Ectodermal cell (in vitro differentiated cells): ENCODE measurements around the gene KPNA3.
"Not testable (repeated sequence)": the region's sequence is repeated elsewhere in the genome, so short reads cannot be mapped to it uniquely, and the experiment has no call there.

Experiments used
- H3K27ac ChIP-seq: 2 replicates; pipeline ENCODE4 v1.7.0; 2013; ENCODE audit warnings: mild to moderate bottlenecking, low read depth, low read length; ENCODE audit not compliant: insufficient read depth, poor library complexity, severe bottlenecking
- H3K27me3 ChIP-seq: 2 replicates; pipeline ENCODE4 v1.7.0; 2013; ENCODE audit warnings: mild to moderate bottlenecking, low read length; ENCODE audit not compliant: insufficient read depth, control insufficient read depth, poor library complexity, severe bottlenecking
- H3K36me3 ChIP-seq: one replicate; pipeline ENCODE4 v1.7.0; 2013; ENCODE audit warnings: low read length; ENCODE audit not compliant: control insufficient read depth, insufficient read depth
- H3K4me1 ChIP-seq: one replicate; pipeline ENCODE4 v1.7.0; 2013; ENCODE audit warnings: low read length; ENCODE audit not compliant: control insufficient read depth, insufficient read depth
- H3K4me3 ChIP-seq: 2 replicates; pipeline ENCODE4 v1.7.0; 2013; ENCODE audit warnings: low read depth, low read length, control low read depth; ENCODE audit not compliant: insufficient read depth
- H3K9me3 ChIP-seq: 2 replicates; pipeline ENCODE4 v1.7.0; 2013; ENCODE audit warnings: mild to moderate bottlenecking, low read length, moderate library complexity; ENCODE audit not compliant: control insufficient read depth
- WGBS, 2 experiments: methylation state at CpG; one replicate each; pipeline ENCODE4 v1.1.7; 2013; ENCODE audit warnings: missing lambda C conversion rate in 2 of 2; 5-methylcytosine and 5-hydroxymethylcytosine counted together

The KPNA3 gene

DNA sequence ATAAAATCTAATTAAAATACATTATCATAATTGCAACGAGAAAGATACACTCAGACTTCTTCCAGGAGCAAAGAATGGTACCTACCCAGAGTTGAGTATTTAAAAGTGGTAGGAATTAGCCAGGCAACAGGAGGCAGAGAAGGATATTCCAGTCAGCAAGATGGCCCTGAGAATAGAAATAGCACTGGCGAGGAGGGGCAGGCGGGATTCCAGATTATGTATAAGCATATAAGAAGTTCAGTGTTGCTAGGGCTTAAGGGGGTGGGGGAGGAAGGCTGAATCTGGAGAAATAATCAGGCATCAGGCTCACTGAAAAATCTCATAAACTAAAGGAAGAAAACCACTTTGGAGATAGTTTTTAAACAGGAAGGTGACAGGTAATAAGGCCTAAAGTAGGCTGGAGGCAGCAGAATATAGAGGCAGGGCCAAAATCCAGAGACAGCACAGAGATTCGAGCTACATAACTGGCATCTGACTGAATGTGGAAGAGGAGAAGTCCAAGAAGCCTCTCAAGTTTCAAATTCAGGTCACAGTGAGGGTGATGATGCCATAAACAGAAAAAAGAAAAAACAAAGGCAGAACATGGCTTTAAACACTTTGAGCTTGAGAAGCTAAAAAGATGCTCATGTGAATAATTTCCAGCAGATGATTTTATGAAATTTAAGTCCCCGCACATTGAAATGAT lies 7.5 kb downstream of the KPNA3 start:
- Histone ChIP-seq H3K27me3 (no peaks in the 10 kb centered on the region), H3K36me3 (no peaks in the 10 kb centered on the region), H3K9me3 (no peaks in the 10 kb centered on the region), H3K4me3 (no peak overlapping the region), H3K27ac (no peak overlapping the region), H3K4me1 (no peaks in the 10 kb centered on the region)
- 93 to 94% methylated on average over 5 of the region's 5 CpGs for WGBS, 2 experiments

DNA sequence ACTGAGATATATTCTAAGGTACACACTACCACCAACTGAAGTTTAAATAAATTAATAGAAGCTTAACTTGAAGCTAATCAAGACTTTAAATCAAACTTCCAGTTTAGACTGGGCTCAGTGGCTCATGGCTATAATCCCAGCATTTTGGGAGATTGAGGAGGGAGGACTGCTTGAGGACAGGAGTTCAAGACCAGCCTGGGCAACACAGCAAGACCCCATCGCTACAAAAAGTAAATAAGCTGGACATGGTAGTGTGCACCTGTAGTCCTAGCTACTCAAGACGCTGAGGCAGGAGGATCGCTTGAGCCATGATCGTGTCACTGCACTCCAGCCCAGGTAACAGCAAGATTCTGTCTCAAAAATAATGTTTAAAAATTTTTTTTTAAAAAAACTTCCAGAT lies 8.6 kb downstream of the KPNA3 start:
- WGBS, 2 experiments: 96 to 98% methylated on average over 4 of the region's 4 CpGs
- no peak overlapping the region for H3K4me3 ChIP-seq
- no peaks in the 10 kb centered on the region for H3K36me3 ChIP-seq
- no peaks in the 10 kb centered on the region for H3K27me3 ChIP-seq
- no peaks in the 10 kb centered on the region for H3K9me3 ChIP-seq
- H3K4me1 ChIP-seq: no peaks in the 10 kb centered on the region
- no peak overlapping the region for H3K27ac ChIP-seq

DNA sequence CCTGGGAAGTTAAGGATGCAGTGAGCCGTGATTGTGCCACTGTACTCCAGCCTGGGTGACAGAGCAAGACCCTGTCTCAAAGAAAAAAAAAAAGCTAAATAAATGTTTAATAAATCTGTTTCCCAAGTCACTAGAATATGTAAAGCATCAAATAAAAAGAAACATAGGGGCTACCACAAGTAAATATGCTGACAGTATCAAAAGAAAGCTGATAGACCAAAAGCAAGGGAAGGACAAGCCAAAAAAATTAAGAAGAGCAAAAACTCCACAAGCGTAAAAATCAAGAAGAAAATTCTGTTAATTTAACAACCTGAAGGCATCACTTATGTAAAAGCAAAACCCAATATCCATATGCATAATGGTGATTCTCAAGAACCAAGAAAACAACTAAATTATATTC lies 9.7 kb downstream of the KPNA3 start:
- no peaks in the 10 kb centered on the region for H3K9me3 ChIP-seq
- H3K27ac ChIP-seq: no peak overlapping the region
- H3K4me3 ChIP-seq: no peak overlapping the region
- H3K27me3 ChIP-seq: no peaks in the 10 kb centered on the region
- 93 to 94% methylated on average over 2 of the region's 2 CpGs for WGBS, 2 experiments
- no peaks in the 10 kb centered on the region for H3K4me1 ChIP-seq
- H3K36me3 ChIP-seq: no peaks in the 10 kb centered on the region

DNA sequence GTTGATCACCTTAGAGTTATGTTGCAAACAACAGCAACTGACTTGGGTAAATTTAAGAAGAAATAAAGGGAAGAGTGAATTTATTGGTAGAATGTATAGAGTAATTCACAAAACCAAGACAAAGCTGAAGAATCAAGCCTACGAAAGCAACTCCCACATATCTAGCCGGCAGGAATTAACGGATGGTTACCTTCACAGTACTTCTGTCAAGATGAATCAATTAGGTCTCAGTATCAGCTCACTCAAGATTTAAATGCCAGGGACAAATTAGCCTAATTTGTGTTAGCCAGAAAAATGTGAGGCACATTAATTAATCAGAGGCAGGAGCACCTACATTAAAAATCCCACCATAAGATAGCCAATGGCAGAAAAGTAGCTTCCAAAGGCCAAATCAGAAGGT lies 10.7 kb downstream of the KPNA3 start:
- Histone ChIP-seq H3K9me3 (no peaks in the 10 kb centered on the region), H3K27ac (no peak overlapping the region), H3K27me3 (no peaks in the 10 kb centered on the region), H3K4me1 (no peaks in the 10 kb centered on the region), H3K4me3 (no peak overlapping the region), H3K36me3 (no peaks in the 10 kb centered on the region)
- WGBS, 2 experiments: 94% methylated on average over 3 of the region's 3 CpGs

DNA sequence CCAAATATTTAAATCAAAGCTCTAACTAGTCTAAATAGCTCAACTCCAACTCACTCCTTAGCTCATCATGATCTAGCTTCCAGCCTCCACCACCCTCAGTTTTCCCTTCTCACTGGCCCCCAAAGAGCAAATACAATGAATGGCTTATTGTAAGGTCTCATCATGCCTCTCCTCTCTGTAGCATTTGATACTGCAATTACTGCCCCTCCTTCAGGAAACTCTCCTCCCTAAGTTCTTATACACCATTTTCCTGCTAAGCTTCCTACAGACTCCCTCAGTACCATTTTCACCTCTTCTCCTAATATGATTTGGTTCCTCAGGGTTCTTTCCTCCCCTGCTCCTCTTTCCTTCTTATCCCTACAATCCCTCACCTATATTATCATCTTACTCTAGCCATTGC lies 12.8 kb downstream of the KPNA3 start:
- no peak overlapping the region for H3K27ac ChIP-seq
- no peaks in the 10 kb centered on the region for H3K27me3 ChIP-seq
- H3K4me3 ChIP-seq: no peak overlapping the region
- H3K36me3 ChIP-seq: no peaks in the 10 kb centered on the region
- no peaks in the 10 kb centered on the region for H3K4me1 ChIP-seq
- H3K9me3 ChIP-seq: no peaks in the 10 kb centered on the region

DNA sequence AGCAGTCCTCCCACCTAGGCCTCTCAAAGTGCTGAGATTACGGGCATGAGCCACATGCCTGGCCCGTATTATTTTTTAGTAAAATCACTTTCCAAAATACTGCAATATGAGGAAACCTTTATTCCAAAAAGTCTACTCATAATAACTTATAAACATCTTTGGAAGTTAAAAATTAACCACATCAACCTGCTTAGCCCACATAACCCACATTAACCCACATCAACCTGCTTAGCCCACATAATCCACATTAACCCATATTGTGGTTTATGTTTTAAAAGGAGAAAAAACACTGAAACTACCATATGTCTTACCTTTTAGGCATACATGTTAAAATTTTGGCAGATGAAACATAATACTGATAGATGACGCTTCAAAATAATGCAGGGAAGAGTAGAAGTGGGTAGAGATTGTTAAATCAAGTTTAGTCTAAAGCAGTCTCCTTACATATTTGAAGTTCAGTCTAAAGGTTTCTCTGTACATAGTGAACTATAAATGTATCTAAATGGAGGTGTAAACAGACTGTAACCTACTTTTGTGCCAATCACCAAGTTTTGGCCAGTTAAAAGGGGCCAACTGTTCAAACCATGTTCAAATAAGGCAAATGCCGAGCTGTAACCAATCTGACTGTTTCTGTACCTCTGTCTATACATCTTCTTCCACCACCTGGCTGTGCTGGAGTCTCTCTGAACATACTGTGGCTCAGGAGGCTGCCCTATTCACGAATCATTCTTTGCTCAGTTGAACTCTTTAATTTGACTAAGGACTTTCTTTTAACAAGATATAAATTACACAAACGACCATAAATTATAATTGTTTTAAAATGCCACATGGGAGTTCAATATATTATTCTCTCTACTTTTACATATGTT lies 14.5 kb downstream of the KPNA3 start:
- Histone ChIP-seq H3K4me1 (no peaks in the 10 kb centered on the region), H3K27ac (no peak overlapping the region), H3K36me3 (no peaks in the 10 kb centered on the region), H3K4me3 (no peak overlapping the region), H3K27me3 (no peaks in the 10 kb centered on the region), H3K9me3 (no peaks in the 10 kb centered on the region)
- 93 to 98% methylated on average over 5 of the region's 6 CpGs for WGBS, 2 experiments

DNA sequence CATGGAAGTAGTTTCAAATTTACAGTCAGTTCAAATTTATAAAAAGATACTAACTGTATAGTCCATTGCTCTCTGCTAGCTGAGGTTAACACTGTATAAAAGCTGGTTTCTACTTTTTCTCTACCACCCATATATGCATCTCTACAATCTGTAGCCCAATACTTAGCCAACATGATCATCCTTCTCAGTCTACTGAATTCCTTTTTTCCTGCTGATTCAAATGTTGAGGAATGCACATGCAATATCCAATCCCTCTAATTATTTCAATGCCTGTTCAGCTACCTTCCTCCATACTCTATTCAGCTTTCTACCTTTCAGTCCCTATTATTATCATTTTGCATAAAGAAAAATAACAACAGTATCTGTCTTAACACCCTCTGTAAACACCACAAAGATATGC lies 15.6 kb downstream of the KPNA3 start:
- Histone ChIP-seq H3K4me3 (no peak overlapping the region), H3K9me3 (no peaks in the 10 kb centered on the region), H3K27ac (no peak overlapping the region), H3K27me3 (no peaks in the 10 kb centered on the region), H3K36me3 (no peaks in the 10 kb centered on the region), H3K4me1 (no peaks in the 10 kb centered on the region)

DNA sequence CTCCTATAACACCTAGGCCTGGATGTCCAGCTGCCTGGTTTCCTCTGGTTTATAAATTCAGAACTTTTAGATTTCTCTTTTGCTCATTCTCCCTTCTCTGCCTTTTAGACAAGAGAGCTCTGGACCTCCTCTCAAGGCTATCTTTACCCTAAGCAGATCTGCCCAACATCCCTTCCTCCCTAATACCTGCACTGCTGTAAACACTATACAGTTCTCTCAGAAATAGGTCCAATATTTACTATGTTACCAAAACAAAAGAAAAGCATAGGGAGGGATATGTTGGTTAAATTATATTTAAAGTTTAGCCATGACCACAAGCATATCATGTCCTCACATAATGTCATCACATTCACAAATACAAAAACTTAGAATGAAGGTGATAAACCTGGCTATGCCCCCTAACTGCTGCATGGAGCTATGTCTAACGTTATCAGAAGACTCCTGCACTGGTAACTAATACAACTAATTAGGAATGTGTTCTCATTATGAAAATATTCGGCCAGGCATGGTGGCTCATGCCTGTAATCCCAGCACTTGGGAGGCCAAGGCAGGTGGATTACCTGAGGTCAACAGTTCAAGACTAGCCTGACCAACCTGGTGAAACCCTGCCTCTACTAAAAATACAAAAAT lies 18.0 kb downstream of the KPNA3 start:
- 82 to 96% methylated on average over 2 of the region's 2 CpGs for WGBS, 2 experiments
- Histone ChIP-seq H3K9me3 (no peaks in the 10 kb centered on the region), H3K27me3 (no peaks in the 10 kb centered on the region), H3K4me1 (no peaks in the 10 kb centered on the region), H3K36me3 (no peaks in the 10 kb centered on the region), H3K4me3 (no peak overlapping the region), H3K27ac (no peak overlapping the region)

DNA sequence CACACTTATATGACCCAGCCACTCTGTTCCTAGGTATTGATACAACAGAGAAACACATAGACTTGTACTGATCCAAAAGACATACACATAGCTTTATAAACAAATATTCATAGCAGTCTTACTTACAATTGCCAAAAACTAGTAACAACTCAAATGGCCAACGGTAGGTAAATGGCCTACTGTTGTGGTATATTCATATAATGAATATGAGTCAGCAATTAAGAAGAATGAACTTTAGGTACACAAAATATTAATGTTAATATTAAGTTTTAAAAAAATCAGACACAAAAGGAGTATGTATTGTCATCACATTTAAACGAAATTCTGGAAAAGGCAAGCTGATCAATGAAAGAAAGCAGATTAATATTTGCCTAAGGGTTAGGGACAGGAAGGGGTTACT lies 19.7 kb downstream of the KPNA3 start:
- H3K27ac ChIP-seq: no peak overlapping the region
- H3K36me3 ChIP-seq: no peaks in the 10 kb centered on the region
- WGBS, 2 experiments: 94 to 97% methylated on average over 1 of the region's 2 CpGs
- no peaks in the 10 kb centered on the region for H3K27me3 ChIP-seq
- no peak overlapping the region for H3K4me3 ChIP-seq
- no peaks in the 10 kb centered on the region for H3K9me3 ChIP-seq
- H3K4me1 ChIP-seq: no peaks in the 10 kb centered on the region

DNA sequence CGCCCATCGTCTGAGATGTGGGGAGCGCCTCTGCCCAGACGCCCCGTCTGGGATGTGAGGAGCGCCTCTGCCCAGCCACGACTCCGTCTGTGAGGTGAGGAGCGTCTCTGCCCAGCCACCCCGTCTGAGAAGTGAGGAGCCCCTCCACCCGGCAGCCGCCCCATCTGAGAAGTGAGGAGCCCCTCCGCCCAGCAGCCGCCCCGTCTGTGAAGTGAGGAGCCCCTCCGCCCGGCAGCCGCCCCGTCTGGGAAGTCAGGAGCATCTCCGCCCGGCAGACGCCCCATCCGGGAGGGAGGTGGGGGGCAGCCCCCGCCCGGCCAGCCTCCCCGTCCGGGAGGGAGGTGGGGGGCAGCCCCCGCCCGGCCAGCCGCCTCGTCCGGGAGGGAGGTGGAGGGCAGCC lies 30.7 kb downstream of the KPNA3 start:
- not testable (repeated sequence) for H3K27ac ChIP-seq

More for the DNA sequence above, 30.7 kb downstream of the KPNA3 start:
- not testable (repeated sequence) for H3K9me3 ChIP-seq, H3K27me3 ChIP-seq, H3K4me1 ChIP-seq, H3K36me3 ChIP-seq, H3K4me3 ChIP-seq
- WGBS, 2 experiments: 97 to 98% methylated on average over 32 of the region's 32 CpGs
